B cell (primary cell): ENCODE data around the gene TAF4.

Source experiments
- EZH2 ChIP-seq: IDR thresholded peaks from 2 replicates; pipeline ENCODE4 v1.6.1; 2012; ENCODE audit warnings: borderline replicate concordance, low read depth, mild to moderate bottlenecking, moderate library complexity, low read length; ENCODE audit not compliant: insufficient read depth, poor library complexity, severe bottlenecking
- TF ChIP-seq, protein P1 (sequence below): fragments of 200-600 bp; IDR thresholded peaks from one replicate; pipeline ENCODE4 v1.8.0; 2022; ENCODE audit warnings: antibody characterized with exemption, mild to moderate bottlenecking

DNA sequence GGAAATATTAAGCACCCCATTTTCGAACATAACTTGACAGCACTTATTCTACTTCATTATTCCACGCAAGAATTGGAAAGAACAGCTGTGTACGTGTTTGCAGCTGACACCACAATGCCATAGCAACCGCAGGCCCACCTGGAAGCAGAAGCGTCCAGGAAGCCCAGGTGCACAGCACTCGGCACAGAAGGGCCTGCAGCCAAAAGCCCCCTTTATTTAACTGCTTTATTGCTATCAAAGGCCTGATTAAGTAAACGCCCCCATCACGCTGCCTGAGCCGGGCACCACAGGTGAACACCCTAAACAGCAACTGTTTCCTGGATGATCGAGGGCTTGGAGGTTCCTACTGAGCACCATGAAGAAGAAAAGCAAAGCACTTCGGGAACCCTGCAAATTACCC, 6.3 kb downstream of the TAF4 start:
- TF ChIP-seq EZH2, result no peak
- TF ChIP-seq, protein P1, sequence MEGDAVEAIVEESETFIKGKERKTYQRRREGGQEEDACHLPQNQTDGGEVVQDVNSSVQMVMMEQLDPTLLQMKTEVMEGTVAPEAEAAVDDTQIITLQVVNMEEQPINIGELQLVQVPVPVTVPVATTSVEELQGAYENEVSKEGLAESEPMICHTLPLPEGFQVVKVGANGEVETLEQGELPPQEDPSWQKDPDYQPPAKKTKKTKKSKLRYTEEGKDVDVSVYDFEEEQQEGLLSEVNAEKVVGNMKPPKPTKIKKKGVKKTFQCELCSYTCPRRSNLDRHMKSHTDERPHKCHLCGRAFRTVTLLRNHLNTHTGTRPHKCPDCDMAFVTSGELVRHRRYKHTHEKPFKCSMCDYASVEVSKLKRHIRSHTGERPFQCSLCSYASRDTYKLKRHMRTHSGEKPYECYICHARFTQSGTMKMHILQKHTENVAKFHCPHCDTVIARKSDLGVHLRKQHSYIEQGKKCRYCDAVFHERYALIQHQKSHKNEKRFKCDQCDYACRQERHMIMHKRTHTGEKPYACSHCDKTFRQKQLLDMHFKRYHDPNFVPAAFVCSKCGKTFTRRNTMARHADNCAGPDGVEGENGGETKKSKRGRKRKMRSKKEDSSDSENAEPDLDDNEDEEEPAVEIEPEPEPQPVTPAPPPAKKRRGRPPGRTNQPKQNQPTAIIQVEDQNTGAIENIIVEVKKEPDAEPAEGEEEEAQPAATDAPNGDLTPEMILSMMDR, result no peak
